ENCODE results near the gene BMP5. TPM values are rescaled to one million over a fixed set of nuclear protein-coding genes. Genes with fewer than 3 reads are reported as not detected.

Gene BMP5
- total and polyA plus RNA-seq, 2 of the 8 experiments (the other 6 are each of a cell fraction or from before 2014, with no cell fraction given): 0.02 TPM; not detected in 1

DNA sequence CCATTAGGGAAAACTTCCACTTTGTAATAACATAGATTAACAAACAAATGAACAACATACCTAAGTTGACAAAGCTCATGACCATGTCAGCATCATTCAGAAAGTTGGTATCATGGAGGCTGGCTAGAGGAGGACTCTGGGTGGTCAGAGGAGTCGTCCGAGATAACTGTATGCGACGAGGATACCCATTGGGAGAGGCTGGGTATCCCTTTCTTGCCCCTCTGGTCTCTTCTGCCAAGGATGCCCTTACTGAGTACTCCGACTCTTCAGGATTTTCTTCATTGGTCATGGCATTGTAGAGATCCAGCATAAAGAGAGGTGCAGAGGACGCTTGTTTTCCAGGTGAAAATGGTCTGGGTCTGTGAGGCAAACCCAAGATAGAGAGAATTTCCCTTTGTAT, 1.1 kb downstream of the BMP5 start:
- peaks cover 0 to 4% (median 0%) of the 10 kb centered on the region in 4 experiments; a peak in 2 of 7 replicates for H3K4me1 ChIP-seq (replicated peaks in 1 of 4; ENCODE audit: control insufficient read depth in 3 of 4, insufficient read depth in 4 of 4, low read length in 3 of 4)
- H3K4me3 ChIP-seq (ENCODE audit: extremely low read depth in 1 of 4, insufficient read depth in 2 of 4, low read depth in 3 of 4, low read length in 4 of 4): no peak overlapping the region
- H4K5ac ChIP-seq (ENCODE audit: insufficient read length, low read depth, low read length): no peak overlapping the region
- H2BK120ac ChIP-seq (replicated peaks; ENCODE audit: low read depth, low read length): no peak overlapping the region
- H2BK20ac ChIP-seq (ENCODE audit: low read length): 0 out of 2 replicates have a peak overlapping the region, but pooled peaks have one; percentile 73
- H3K79me1 ChIP-seq (ENCODE audit: low read depth, low read length): no peaks in the 10 kb centered on the region
- H3K23me2 ChIP-seq (ENCODE audit: low read depth, low read length): no peaks in the 10 kb centered on the region
- H3K4me2 ChIP-seq (ENCODE audit: insufficient read depth in 1 of 2, low read depth in 2 of 2, low read length in 2 of 2): no peak overlapping the region
- 91% methylated on average over 6 of the region's 6 CpGs; no CpG with 5 or more reads in 1 of the 2 experiments for WGBS, 2 experiments (ENCODE audit: extremely low coverage in 1 of 2, insufficient coverage in 1 of 2, insufficient read length in 1 of 2, insufficient replicate concordance in 2 of 2, low coverage in 1 of 2, low lambda C conversion rate in 2 of 2, missing lambda C conversion rate in 1 of 2)
- FAIRE-seq: no peak
- ChIA-PET POLR2A (ENCODE audit: partially characterized antibody) (interaction anchor here (0.6 kb wide), 1 partner anchor 263 kb away, joined by 3 read pairs; no protein-coding TSS in a partner anchor), CTCF (ENCODE audit: partially characterized antibody) (interaction anchor here (1.0 to 1.7 kb wide), 2 partner anchors 257 to 270 kb away, joined by 3 to 5 read pairs; no protein-coding TSS in a partner anchor)
- H3K9me3 ChIP-seq (ENCODE audit: insufficient read depth in 2 of 2, low read depth in 1 of 2, low read length in 1 of 2): no peaks in the 10 kb centered on the region
- H4K8ac ChIP-seq (ENCODE audit: extremely low read depth, insufficient read depth, low read length): no peak overlapping the region
- no peak overlapping the region for H3K4ac ChIP-seq (replicated peaks; ENCODE audit: insufficient read length, low read depth, low read length)
- H3K79me2 ChIP-seq (ENCODE audit: control insufficient read depth in 1 of 2, insufficient read depth in 2 of 2, low read length in 2 of 2): no peaks in the 10 kb centered on the region
- no peak for DNase-seq (ENCODE audit: low read depth in 1 of 2, low spot score in 2 of 2)
- no peak overlapping the region; the same call in 1 of the 2 replicates for H2BK12ac ChIP-seq (ENCODE audit: low read depth, low read length)
- H3K23ac ChIP-seq (ENCODE audit: insufficient read length): no peak overlapping the region
- H2AK5ac ChIP-seq (ENCODE audit: low read depth, low read length): no peak overlapping the region
- no peaks in the 10 kb centered on the region for H3K36me3 ChIP-seq (ENCODE audit: control insufficient read depth in 2 of 4, insufficient read depth in 4 of 4, low read length in 3 of 4)
- no peak overlapping the region for H3K9ac ChIP-seq (replicated peaks in 1 of 4; ENCODE audit: extremely low read depth in 1 of 4, low read depth in 3 of 4, low read length in 3 of 4)
- H2BK15ac ChIP-seq (ENCODE audit: low read length): no peak overlapping the region
- no peak overlapping the region for H3K18ac ChIP-seq (ENCODE audit: extremely low read depth, low read length)
- H3K56ac ChIP-seq (replicated peaks; ENCODE audit: insufficient read length, low read depth, low read length): no peak overlapping the region
- H3K27ac ChIP-seq (ENCODE audit: low read depth, low read length): no peak overlapping the region
- no peak overlapping the region for H2BK5ac ChIP-seq (ENCODE audit: low read depth, low read length)
- no peaks in the 10 kb centered on the region for H4K20me1 ChIP-seq (replicated peaks in 1 of 2; ENCODE audit: control insufficient read depth in 1 of 2, insufficient read depth in 2 of 2, low read length in 2 of 2)
- H2AFZ ChIP-seq (ENCODE audit: low read length): no peak overlapping the region
- H4K91ac ChIP-seq (replicated peaks; ENCODE audit: insufficient read length, low read length): no peak overlapping the region
- H3K14ac ChIP-seq (ENCODE audit: insufficient read length): no peak overlapping the region
- TF ChIP-seq FOSL1 (IDR thresholded peaks at IDR 0.05; ENCODE audit: insufficient read depth, low read depth, low read length) (no peak), RAD21 (IDR thresholded peaks at IDR 0.05 in 1 of 2, conservative IDR thresholded peaks at IDR 0.05 in 1 of 2; ENCODE audit: low read depth in 2 of 2, low read length in 2 of 2) (no peak), HDAC6 (IDR thresholded peaks at IDR 0.05; ENCODE audit: low read depth, low read length) (no peak), POLR2A (IDR thresholded peaks at IDR 0.05; ENCODE audit: control extremely low read depth in 1 of 2, low read depth in 2 of 2, low read length in 2 of 2) (no peak), CBX5 (IDR thresholded peaks at IDR 0.05; ENCODE audit: low read depth, low read length) (no peak), JUN (IDR thresholded peaks at IDR 0.05; ENCODE audit: low read depth, low read length) (no peak), ZNF274 (IDR thresholded peaks at IDR 0.05; ENCODE audit: borderline replicate concordance, extremely low read depth, low read length) (no peak), RXRA (IDR thresholded peaks at IDR 0.05; ENCODE audit: insufficient read depth, low read depth, low read length) (no peak), KDM1A (IDR thresholded peaks at IDR 0.05; ENCODE audit: borderline replicate concordance, low read length) (no peak), TAF7 (optimal IDR thresholded peaks at IDR 0.05; ENCODE audit: borderline replicate concordance, low read depth, low read length) (no peak)
- TF ChIP-seq, protein P1, sequence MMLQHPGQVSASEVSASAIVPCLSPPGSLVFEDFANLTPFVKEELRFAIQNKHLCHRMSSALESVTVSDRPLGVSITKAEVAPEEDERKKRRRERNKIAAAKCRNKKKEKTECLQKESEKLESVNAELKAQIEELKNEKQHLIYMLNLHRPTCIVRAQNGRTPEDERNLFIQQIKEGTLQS (IDR thresholded peaks at IDR 0.05; ENCODE audit: insufficient read depth, low read depth, low read length): no peak
- H3K27me3 ChIP-seq (replicated peaks in 1 of 4; ENCODE audit: control insufficient read depth in 3 of 4, extremely low read depth in 1 of 4, insufficient read depth in 3 of 4, low read length in 3 of 4): no peaks in the 10 kb centered on the region
